Colon (tissue), 2 donors: ENCODE results near the gene SPATS1.
"Not testable (repeated sequence)": the region's sequence is repeated elsewhere in the genome, so short reads cannot be mapped to it uniquely, and the experiment has no call there.

ENCODE experiments used
- FAIRE-seq: peaks from 2 replicates; lab custom pipeline; 2012; peaks lifted over from hg19 to GRCh38; lab: Jason Lieb, UNC
- donor health status: control.
- donor health status: control.

The SPATS1 gene

DNA sequence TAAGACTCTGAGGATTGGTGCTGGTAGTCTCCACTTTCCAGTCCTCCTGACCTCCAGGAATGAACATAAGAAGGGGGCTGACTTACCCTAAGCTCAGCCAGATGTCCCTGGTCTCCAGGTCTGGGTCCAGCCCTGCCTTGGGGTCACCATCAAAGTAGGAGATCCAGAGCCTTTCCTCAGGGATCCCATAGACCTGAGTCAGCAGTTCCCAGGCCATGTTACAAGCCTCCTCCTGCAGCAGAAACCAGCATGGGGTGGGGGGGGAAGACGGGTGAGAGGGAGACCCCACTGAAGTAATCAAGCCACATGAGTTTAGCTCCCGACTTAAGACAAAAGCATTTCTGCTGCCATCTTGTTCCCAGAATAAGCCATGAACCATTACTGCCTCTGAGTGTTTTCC is 31.1 kb upstream of the SPATS1 start:
- no peak for FAIRE-seq

DNA sequence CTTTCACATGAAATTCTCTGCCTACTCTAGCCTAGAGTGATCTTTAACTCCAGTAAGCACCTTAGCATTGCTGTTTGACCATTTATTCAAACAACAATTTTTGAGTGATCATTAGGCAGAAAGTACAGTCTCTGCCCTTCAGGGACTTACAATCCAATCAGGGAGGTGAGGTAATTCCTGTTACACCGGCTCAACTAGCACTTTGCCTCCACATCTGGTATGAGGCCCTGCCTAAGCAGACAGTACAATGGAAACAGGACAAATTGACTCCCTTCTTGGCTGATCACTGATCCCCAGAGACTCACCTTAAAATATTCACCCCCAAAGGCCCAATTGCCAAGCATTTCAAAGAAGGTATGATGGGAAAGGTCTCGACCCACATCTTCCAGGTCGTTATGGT is 30.7 kb upstream of the SPATS1 start:
- FAIRE-seq, result no peak

DNA sequence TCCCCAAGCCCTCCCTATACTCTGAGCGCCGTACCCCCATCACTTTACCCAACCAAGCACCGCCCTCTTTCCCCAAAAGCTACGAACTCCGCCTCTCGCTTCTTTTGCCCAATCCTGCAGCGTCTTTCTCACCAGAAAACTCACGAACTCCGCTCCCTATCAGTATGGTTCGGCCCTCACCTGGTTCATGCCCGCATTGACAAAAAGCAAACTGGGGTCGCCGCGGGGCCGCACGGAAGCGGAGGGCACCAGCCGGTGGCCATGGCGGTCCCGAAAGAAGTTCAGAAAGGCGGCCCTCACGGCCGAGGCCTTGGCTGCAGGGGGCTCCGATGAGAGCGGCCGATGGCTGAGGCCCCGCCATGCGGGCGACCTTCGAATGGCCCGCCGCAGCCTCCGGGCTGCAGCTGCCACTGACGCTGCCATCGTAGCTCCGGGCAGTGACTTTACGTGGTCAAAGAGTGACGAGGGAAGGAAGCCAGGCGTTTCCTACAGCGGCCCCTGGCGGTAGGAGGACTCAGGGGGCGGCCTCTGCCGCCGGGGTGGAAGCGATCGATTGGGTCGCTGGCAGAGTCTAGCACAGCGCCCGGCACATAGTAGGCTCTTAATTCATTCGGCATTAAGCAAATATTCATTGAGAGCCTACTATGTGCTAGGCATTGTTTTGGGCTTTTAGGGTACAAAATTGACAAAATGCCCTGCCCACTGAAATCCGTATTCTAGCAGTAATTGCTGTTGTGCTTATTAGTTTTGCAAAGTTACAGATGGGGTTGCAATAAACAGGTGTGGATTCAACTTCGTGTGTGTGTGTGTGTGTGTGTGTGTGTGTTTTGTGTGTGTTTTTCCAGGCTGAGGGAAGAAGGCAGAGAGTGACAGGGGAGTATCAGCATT is 29.3 kb upstream of the SPATS1 start, which contains the start of gene AARS2:
Gene AARS2 (minus strand): TSS at position 447 of the 888 bp plus-strand sequence. CDS start 24 bp downstream, at position 423.
- no peak for FAIRE-seq

DNA sequence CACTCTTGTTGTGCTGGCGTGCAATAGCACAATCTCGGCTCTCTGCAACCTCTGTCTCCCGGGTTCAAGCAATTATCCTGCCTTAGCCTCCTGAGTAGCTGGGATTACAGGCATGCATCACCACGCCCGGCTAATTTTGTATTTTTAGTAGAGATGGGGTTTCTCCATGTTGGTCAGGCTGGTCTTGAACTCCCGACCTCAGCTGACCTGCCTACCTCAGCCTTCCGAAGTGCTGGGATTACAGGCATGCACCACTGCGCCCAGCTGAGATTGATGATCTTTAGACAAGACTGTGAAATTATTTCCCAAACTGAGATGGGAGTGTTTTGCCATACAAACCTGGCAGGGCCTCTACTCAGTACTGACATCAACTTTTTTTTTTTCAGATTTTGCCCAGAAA is 27.8 kb upstream of the SPATS1 start:
- not testable (repeated sequence) for FAIRE-seq

DNA sequence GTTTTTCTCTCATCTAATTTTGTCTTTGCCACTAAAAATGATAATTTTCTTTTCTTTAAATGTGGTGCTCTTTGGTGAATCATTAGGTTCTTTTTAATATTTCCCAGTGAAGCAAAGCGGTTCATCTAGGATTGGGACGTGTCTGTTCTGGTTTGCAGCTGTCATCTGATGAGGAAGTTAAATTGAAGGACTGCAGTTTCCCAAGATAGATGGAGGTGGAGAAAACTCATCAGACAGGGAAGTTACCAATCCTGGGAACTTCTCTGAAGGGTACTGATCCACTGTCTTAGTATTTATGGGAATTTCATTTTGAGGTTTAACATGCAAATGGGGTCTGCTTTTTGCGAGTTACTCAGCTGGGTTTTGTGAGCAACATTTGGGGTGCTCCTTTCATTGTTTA is 26.9 kb upstream of the SPATS1 start:
- no peak for FAIRE-seq

DNA sequence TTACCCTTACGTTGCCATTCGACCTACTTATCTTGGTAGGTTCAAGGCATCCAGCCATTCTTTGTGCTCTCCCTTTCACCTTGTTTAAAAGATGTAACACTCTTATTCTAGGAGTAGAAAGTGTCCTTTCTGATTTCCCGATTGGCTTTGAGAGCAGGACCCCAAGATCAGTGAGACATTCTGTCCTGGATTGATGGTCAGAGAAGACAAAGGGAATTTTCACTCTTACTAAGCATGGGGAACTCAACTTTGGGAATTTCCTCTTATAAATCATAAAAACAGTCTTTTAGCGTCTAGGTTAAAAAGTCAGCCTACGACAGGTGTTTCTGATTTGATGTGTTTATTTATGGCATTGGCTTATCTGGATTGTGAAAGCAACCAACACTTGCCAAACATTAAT is 26.5 kb upstream of the SPATS1 start:
- no peak for FAIRE-seq

DNA sequence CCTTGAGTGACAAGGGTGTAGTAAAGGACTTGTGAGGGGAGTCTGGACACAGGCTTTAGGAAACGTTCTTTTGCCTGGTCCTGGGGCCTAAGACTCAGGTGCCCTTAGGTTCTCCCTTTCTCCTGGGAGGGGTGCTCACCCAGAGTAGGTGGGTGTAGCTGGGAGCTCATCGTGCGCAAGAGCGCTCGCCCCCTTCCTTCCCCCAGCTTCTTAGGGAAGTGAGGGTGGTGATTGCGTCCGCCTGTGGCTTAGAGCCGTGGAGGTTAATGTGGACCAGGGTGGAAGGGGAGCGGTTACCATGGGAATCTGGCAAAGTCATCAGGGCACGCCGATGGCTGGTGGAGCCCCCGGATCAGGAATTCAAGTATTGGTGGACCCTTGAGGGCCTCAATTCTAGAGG is 26.0 kb upstream of the SPATS1 start:
- FAIRE-seq, result no peak

DNA sequence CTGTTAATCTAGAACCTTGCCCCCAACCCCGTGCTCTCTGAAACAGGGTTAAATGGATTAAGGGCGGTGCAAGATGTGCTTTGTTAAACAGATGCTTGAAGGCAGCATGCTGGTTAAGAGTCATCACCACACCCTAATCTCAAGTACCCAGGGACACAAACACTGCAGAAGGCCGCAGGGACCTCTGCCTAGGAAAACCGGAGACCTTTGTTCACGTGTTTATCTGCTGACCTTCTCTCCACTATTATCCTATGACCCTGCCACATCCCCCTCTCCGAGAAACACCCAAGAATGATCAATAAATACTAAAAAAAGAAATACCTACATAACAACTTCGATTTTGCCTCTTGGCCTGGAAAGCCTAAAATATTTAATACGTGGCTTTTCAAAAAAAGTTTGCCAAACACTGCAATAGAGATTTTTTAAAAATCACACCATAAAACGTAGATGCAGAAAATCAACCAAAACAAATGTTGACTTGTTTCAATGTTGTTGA is 25.3 kb upstream of the SPATS1 start:
- FAIRE-seq, result not testable (repeated sequence)

DNA sequence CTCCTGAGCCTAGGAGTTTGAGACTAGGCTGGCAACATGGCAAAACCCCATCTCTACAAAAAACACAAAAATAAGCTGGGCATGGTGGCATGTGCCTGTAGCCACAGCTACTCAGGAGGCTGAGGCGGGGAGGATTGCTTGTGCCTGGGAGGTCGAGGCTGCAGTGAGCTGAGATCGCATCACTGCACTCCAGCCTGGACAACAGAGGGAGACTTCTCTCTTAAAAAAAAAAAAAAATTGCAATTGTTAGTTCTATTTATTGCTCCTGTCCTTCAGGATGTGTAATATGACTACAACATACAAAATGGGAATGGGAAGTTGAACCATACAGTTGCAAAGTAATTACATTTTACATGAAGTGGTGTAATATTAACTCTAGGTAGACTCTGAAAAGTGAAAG is 21.2 kb upstream of the SPATS1 start:
- no peak for FAIRE-seq

DNA sequence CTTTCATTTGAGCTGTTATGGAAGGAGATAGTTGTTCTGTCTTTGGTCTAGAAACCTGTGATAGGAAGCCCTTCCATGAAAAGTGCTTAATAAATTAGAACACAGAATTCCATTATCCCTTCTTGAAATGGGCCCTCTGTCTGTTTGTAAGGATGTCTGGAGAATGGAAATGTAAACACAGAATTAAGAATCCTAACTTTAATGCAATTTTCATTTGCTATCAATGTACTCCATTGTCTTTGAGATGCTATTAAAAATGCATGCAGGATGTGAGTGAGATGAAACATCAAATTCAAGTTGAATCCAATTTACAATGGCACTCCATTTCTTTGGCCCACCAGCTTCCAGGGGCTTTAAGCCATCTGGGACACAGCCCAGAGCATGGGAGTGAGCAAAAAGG is 15.4 kb upstream of the SPATS1 start:
- FAIRE-seq, result no peak

DNA sequence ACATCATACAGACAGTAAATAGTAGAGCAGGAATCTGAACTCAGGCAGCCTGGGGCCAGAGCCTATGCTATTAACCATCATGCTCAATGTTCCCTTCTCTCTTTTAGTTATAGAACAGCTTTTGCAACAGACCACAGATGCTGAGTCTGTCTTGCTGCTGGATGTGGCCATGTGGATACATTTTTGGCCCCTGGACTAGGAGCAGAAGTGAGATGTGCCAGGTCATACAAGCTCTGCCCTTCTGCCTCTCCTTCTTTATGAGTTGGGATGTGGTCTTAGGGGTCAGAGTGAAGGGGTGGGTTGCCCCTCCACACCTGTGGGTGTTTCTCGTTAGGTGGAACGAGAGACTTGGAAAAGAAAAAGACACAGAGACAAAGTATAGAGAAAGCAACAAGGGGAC is 14.7 kb upstream of the SPATS1 start:
- no peak for FAIRE-seq

DNA sequence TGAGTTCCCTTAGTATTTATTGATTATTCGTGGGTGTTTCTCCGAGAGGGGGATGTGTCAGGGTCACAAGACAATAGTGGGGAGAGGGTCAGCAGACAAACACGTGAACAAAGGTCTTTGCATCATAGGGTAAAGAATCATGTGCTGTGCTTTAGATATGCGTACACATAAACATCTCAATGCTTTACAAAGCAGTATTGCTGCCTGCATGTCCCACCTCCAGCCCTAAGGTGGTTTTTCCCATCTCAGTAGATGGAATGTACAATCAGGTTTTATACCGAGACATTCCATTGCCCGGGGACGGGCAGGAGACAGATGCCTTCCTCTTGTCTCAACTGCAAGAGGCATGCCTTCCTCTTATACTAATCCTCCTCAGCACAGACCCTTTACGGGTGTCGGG is 14.2 kb upstream of the SPATS1 start:
- FAIRE-seq, result not testable (repeated sequence)

DNA sequence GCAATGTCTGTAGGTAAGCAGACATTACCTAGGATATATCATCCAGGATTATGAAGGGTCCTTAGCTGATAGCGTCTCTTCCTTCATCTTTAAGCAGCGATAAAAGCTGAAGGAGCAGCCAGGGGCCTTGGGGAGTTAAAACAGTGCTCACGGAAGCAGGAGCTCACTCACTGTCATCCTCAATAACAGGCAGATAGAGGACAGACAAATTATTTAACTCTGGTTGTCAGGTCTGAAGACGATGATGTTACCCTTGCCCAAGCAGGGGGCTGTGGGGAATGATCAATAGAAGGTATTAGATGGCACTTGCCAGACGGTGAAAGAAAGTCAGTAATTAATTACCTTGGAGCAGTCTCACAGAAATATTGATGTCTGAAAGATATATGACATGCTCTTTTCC is 12.6 kb upstream of the SPATS1 start:
- FAIRE-seq, result no peak

DNA sequence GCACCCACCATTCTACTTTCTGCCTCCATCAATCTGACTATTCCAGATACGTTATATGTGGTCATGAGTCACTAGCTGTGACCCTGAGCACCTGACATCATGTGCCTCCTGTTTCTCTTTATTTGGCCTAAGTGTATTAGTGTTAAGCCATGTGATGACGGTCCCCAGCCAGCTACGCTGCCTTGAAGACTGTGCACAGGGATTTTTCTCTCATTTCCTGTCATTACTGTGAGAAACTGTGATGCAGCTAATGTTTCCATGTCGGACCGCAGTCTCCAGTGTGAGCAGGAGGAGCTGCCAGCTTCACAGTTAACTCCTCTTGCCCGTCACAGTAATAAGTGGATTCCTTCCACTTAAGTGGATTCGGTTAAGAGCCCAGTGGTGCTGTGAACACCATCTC is 9.9 kb upstream of the SPATS1 start:
- no peak for FAIRE-seq

DNA sequence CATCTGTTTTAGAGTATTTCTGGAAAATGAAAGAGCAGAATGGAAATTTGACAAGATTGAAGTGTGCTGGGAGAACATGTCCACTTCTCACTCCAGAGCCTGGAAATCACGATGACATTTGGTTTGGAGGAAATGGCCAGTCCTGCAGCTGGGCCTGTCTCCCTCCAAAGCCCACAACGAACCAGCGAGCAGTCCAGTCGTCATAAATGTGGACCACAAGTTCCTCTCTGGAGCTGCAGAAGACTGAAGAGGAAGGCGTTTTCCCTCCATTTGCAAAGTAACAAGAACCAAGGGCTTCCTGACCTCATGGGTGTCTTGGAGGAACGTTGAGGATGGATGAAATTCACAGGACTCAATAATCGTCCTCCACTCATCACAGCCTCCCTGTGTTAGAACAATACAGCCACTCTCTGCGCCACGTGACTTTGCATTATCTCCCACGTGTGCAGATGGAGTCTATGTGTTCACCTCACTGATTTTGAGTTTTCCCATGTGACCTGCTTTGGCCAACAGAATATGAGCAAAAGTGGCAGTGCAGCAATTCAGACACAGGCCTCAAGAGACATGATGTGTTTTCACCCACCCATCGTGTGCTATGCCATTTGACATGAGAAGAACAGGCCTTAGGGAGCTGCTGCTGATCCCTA is 9.1 kb upstream of the SPATS1 start:
- FAIRE-seq, result no peak

DNA sequence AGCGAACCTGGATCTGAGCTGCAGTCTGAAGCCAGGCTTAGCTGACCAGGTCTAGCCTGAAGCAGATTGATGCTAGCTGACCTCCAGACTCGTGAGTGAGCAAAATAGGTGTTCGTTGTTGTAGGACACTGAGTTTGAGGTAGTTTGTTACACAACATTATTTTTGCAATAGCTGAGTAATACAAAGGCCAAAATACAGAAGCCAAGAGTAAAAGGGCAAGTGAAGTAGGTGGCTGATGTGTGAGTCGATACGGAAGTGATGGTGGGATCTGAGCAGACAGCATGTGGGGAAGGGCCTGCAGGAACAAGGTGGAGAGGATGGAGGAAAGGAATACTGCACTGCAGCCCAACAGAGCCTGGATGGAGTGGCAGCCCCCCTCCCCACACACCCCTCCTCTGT is 8.5 kb upstream of the SPATS1 start:
- FAIRE-seq, result no peak

DNA sequence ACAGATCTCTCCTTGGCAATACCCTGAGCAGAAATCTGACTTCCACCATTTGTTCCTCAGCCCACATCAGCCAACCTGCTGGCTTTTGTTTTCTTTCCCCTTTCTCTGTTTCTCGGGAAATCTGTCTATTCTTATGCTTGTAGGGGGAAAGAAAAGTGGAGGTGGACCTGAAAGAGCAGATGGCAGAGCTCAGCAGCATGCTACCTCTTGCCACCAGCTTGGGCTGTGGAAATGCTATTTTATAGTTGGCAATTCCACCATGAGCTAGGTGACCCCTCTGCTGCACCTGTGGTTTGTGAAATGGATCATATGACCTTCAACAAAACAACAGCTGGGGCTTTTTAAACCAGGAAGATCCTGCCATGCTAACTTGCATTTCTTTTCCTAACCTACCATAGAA is 6.8 kb upstream of the SPATS1 start:
- FAIRE-seq, result no peak

DNA sequence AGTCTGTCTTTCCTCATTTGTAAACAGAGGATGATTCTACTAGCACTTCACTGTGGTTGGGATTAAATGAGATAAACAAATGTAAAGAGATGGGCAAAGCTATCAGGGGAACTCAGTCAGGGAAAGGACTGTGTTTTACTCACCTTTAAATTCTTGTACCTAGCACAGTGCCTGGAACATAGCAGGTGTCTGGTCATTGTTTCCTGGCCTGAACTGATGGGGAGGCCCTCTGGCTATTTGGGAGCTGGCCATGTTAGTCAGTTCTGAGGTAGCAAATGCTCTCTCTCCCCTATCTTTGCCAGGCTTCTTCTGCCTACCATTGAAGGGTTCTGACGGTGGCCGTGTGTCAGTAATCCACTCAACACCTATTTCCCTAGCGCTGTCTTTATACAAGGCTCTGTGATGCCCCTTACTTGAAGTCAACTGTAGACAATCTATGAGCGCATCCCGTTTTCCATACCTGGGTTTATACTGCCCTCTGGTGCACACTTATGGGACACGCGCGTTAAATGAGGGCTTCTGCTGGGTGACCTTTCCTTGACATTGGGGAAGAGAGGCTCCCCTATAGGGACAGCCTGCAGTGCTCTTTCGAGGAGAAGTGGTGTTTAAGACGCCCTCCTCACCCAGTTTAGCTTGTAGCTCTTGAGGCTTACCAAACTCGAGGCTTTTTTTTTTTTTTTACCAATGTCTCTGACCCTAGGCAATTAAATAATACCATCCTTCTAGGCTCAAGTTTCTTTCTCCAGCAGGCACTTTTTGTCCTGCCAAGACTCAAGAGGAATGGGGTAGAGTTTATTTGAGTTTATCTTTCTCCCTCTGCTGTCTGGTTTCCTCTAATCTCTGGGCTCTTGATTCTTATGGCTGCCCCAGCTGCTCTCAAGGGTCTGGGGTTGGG is 4.0 kb upstream of the SPATS1 start:
- no peak for FAIRE-seq

DNA sequence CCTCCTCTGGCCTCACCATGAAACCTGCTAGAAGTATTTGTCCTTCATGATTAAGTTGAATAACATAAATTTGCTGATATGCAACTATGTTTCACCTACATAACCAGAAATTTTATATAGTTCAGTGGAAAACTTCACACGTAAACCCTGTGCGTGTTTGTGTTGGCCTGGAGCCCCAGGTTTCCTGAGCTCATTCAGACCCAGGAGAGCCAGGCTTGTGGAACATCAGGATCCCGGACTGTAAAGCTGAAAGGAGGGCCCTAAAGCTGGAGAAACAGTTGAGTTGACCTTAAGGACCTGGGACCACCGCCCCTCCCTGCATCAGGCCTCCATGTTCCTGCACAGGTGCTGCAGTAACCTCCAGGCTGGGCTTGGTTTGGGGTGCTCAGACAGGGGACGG is 3.1 kb upstream of the SPATS1 start:
- no peak for FAIRE-seq

DNA sequence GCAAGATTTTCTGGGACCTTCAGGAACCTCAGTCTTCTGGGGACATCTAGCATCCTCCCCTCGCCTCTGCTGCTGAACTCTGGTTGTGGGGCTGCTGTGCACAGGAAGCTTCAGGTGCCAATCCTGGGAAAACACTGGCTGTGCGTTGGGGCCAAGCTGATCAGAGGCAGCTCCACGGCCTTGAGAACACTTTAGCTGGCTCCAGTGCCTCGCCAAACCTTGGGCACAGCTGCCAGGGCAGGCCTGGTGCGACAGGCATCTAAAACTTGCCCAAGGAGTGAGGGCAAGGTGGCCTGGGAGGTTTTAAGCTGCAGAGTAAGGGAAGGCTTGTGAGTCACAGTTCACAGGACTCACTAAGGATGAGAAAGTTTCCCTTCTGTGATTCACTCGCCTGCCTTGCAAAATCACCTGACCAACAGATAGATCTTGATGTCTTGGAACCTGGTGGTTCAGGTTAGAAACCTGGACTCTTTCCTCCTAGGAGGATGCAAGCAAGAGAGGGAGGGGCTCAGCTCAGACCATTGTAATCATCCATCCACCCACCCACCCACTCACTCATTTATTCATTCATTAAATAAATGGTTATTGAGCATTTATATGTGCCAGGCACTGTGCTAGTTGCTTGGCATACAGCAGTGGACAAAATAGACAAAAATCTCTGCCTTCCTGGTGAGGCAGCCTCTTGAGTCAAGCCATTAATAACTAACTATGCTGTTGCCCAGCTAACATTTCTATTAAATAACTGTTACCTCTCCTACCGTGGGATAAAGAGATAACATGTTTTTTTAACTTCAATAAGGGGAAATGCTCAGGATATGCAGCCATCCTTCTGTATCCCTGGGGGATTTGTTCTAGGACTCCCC is 2.5 kb upstream of the SPATS1 start:
- no peak for FAIRE-seq

DNA sequence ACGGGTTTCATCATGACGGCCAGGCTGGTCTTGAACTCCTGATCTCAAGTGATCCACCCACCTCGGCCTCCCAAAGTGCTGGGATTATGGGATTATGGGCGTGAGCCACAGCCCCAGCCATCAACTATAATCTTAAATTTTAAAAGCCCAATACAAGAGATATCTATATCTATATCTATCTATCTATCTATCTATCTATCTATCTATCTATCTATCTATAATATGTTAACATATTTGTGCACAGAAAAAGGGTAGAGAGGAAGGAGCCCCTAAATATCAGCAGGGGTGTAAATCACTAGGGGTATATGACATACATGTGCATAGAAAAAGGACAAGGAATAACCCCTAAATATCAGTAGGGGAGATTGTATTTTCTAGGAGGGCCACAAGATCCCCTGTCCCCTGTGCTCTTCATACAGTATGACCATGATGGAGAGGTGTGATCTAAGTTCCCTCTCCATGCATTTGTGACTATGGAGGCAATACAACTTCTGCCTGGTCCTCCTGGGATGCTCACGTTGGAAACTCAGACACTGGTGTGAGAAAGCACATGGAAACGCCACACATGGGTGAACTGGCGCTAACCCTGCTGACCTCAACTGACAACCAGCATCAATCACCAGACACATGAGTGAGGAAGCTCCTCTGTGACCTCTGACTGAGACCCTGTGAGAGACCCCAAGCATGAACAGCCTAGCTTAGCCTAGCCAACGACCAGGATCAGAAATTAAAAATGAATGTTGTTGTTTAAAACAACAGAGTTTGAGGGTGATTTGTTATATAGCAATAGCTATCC is 1.2 kb upstream of the SPATS1 start:
- no peak for FAIRE-seq
